A549 (cell line): ENCODE data around the gene PRKAR1A. TPM values are rescaled to one million over a fixed set of nuclear protein-coding genes. Genes with fewer than 3 reads are reported as not detected.

ENCODE experiments used
- ATAC-seq, 2 experiments: fragments of 200-7000 bp in 1 of 2; fragments of >200 bp in 1 of 2; cut with Nextera tagmentation in 1 of 2; cut with Tn5 transposase in 1 of 2; 3 replicates each; pipeline versions ENCODE4 v1.8.0 to v1.9.1; 2018 to 2020; ENCODE audit warnings: mild to moderate bottlenecking in 1 of 2, moderate library complexity in 1 of 2
- CTCF ChIA-PET: fragments of 300-600 bp; sonication (Branson Sonifier 250); formaldehyde crosslinking; extraction: SDS; loops from one replicate; lab custom pipeline; 2021; ENCODE audit warnings: antibody characterized with exemption, inconsistent platforms; lab: Yijun Ruan, JAX
- POLR2A ChIA-PET: fragments of 350-600 bp; formaldehyde crosslinking; extraction: SDS; loops from one replicate; lab custom pipeline; 2021; ENCODE audit warnings: antibody characterized with exemption, inconsistent platforms; lab: Yijun Ruan, JAX
- DNase-seq, 2 experiments: peaks; one replicate each; pipeline versions ENCODE4 v3.0.0 to v3.0.0-alpha.2; 2011 to 2016; ENCODE audit warnings: low read depth in 1 of 2, low spot score in 1 of 2
- FAIRE-seq: peaks from 2 replicates; lab custom pipeline; 2011; peaks lifted over from hg19 to GRCh38; lab: Jason Lieb, UNC
- H3K27ac ChIP-seq, 2 experiments: fragments of >200 bp; sonication (Bioruptor Twin); formaldehyde crosslinking; 3 replicates each; pipeline ENCODE4 v1.5.1; 2016 to 2017
- H3K4me1 ChIP-seq: fragments of >200 bp; sonication (Bioruptor Twin); formaldehyde crosslinking; 3 replicates; pipeline ENCODE4 v1.6.1; 2016
- H3K4me2 ChIP-seq: fragments of >200 bp; sonication (Bioruptor Twin); formaldehyde crosslinking; 3 replicates; pipeline ENCODE4 v1.6.1; 2016
- H3K4me3 ChIP-seq: fragments of >200 bp; sonication (Bioruptor Twin); formaldehyde crosslinking; 3 replicates; pipeline ENCODE4 v1.5.1; 2016
- H3K9me3 ChIP-seq: fragments of >200 bp; sonication (Bioruptor Twin); formaldehyde crosslinking; 3 replicates; pipeline ENCODE4 v1.6.1; 2016
- CBX2 ChIP-seq: fragments of 200-600 bp; sonication (generic); IDR thresholded peaks from 2 replicates; pipeline ENCODE4 v1.6.1; 2016; ENCODE audit warnings: low read depth, mild to moderate bottlenecking, borderline replicate concordance
- CEBPB ChIP-seq, 2 experiments: fragments of >200 bp in 1 of 2; sonication (Bioruptor Twin) in 1 of 2; formaldehyde crosslinking in 1 of 2; IDR thresholded peaks; 2 replicates each; pipeline ENCODE4 v1.6.1; 2012 to 2016
- CHD2 ChIP-seq: fragments of 150-350 bp; IDR thresholded peaks from 2 replicates; pipeline ENCODE4 v1.6.1; 2014; ENCODE audit warnings: low read length; ENCODE audit not compliant: partially characterized antibody
- ESRRA ChIP-seq: fragments of 150-350 bp; IDR thresholded peaks from 2 replicates; pipeline ENCODE4 v1.6.1; 2014; ENCODE audit warnings: mild to moderate bottlenecking, low read length, borderline replicate concordance
- FOSB ChIP-seq: fragments of 250-450 bp; sonication (Bioruptor Pico); IDR thresholded peaks from 2 replicates; pipeline ENCODE4 v1.5.0; 2020; ENCODE audit warnings: mild to moderate bottlenecking, moderate library complexity
- FOSL2 ChIP-seq, 2 experiments: fragments of 450-650 bp in 1 of 2; fragments of >200 bp in 1 of 2; sonication (Bioruptor Twin) in 1 of 2; formaldehyde crosslinking; IDR thresholded peaks; 2 replicates each; pipeline versions ENCODE4 v1.5.0 to v1.6.1; 2016 to 2020; ENCODE audit warnings: mild to moderate bottlenecking in 1 of 2, moderate library complexity in 1 of 2
- HEYL ChIP-seq: fragments of 250-450 bp; sonication (Bioruptor Pico); IDR thresholded peaks from 2 replicates; pipeline ENCODE4 v1.8.0; 2021; ENCODE audit warnings: mild to moderate bottlenecking, moderate library complexity
- HOXA7 ChIP-seq: fragments of 250-450 bp; sonication (Bioruptor Pico); IDR thresholded peaks from 2 replicates; pipeline ENCODE4 v1.5.0; 2020; ENCODE audit warnings: mild to moderate bottlenecking, moderate library complexity
- HOXB13 ChIP-seq: fragments of 250-450 bp; sonication (Bioruptor Pico); IDR thresholded peaks from 2 replicates; pipeline ENCODE4 v1.5.0; 2020; ENCODE audit warnings: low read depth, mild to moderate bottlenecking, moderate library complexity
- HOXB5 ChIP-seq: fragments of 250-450 bp; sonication (Bioruptor Pico); IDR thresholded peaks from 2 replicates; pipeline ENCODE4 v1.5.0; 2020; ENCODE audit warnings: mild to moderate bottlenecking, moderate library complexity
- JUNB ChIP-seq: fragments of >200 bp; sonication (Bioruptor Twin); formaldehyde crosslinking; IDR thresholded peaks from 2 replicates; pipeline ENCODE4 v1.6.1; 2016
- KDM1A ChIP-seq: fragments of 200-600 bp; sonication (generic); IDR thresholded peaks from 2 replicates; pipeline ENCODE4 v1.6.1; 2016; ENCODE audit warnings: low read depth, mild to moderate bottlenecking
- MAFK ChIP-seq: fragments of 450-650 bp; IDR thresholded peaks from 2 replicates; pipeline ENCODE4 v1.6.1; 2014; ENCODE audit not compliant: partially characterized antibody
- NPAS2 ChIP-seq: fragments of 250-450 bp; sonication (Bioruptor Pico); IDR thresholded peaks from 2 replicates; pipeline ENCODE4 v1.8.0; 2022; ENCODE audit warnings: mild to moderate bottlenecking, moderate library complexity, borderline replicate concordance
- PHF8 ChIP-seq: fragments of 200-600 bp; sonication (generic); IDR thresholded peaks from 2 replicates; pipeline ENCODE4 v1.6.1; 2016; ENCODE audit warnings: low read depth, mild to moderate bottlenecking, antibody characterized with exemption, moderate library complexity, borderline replicate concordance
- POLR2A ChIP-seq: IDR thresholded peaks from 2 replicates; pipeline ENCODE4 v1.6.1; 2012; ENCODE audit warnings: mild to moderate bottlenecking, low read length
- RFX5 ChIP-seq: fragments of 450-650 bp; IDR thresholded peaks from 2 replicates; pipeline ENCODE4 v1.7.1; 2014; ENCODE audit warnings: antibody characterized with exemption, mild to moderate bottlenecking, moderate library complexity
- TFCP2L1 ChIP-seq: fragments of 250-450 bp; sonication (Bioruptor Pico); IDR thresholded peaks from 2 replicates; pipeline ENCODE4 v1.5.0; 2021; ENCODE audit warnings: mild to moderate bottlenecking
- ZSCAN20 ChIP-seq: fragments of 250-450 bp; sonication (Bioruptor Pico); IDR thresholded peaks from 2 replicates; pipeline ENCODE4 v1.8.0; 2022; ENCODE audit warnings: mild to moderate bottlenecking, moderate library complexity
- WGBS: methylation state at CpG from one replicate; pipeline ENCODE4 v1.1.6; 2017; ENCODE audit errors: missing lambda C conversion rate; 5-methylcytosine and 5-hydroxymethylcytosine counted together
- polyA plus RNA-seq, 4 experiments: library from polyadenylated mRNA; depleted of rRNA in 3 of 4; stranded (reverse); fragments of >200 nt; fragmentation: RNase III in 1 of 4; extraction: RNeasy Plus Mini Kit Qiagen cat#74134 plus additional on column Dnase treatment in 1 of 4; gene quantifications; 2 replicates in 3 of 4; 3 replicates in 1 of 4; pipeline ENCODE4 v1.2.3, GENCODE V29; 2011 to 2017
- TF ChIP-seq, protein P1 (sequence below): fragments of 250-450 bp; sonication (Bioruptor Pico); IDR thresholded peaks from 2 replicates; pipeline ENCODE4 v1.5.0; 2021; ENCODE audit warnings: mild to moderate bottlenecking, moderate library complexity, borderline replicate concordance
- TF ChIP-seq, protein P2 (sequence below): IDR thresholded peaks from 2 replicates; pipeline ENCODE4 v1.6.1; 2012; ENCODE audit warnings: low read depth, borderline replicate concordance
- TF ChIP-seq, protein P3 (sequence below): fragments of 450-650 bp; IDR thresholded peaks from 2 replicates; pipeline ENCODE4 v1.6.1; 2014; ENCODE audit warnings: antibody characterized with exemption
- TF ChIP-seq, protein P4 (sequence below): IDR thresholded peaks from 2 replicates; pipeline ENCODE4 v1.6.1; 2012
- TF ChIP-seq, protein P5 (sequence below): fragments of 150-350 bp; IDR thresholded peaks from 2 replicates; pipeline ENCODE4 v1.6.1; 2014; ENCODE audit warnings: low read depth, mild to moderate bottlenecking, low read length

PRKAR1A gene
- polyA plus RNA-seq, 2 of the 4 experiments (the other 2 are of a cell fraction): 239 to 370 TPM

DNA sequence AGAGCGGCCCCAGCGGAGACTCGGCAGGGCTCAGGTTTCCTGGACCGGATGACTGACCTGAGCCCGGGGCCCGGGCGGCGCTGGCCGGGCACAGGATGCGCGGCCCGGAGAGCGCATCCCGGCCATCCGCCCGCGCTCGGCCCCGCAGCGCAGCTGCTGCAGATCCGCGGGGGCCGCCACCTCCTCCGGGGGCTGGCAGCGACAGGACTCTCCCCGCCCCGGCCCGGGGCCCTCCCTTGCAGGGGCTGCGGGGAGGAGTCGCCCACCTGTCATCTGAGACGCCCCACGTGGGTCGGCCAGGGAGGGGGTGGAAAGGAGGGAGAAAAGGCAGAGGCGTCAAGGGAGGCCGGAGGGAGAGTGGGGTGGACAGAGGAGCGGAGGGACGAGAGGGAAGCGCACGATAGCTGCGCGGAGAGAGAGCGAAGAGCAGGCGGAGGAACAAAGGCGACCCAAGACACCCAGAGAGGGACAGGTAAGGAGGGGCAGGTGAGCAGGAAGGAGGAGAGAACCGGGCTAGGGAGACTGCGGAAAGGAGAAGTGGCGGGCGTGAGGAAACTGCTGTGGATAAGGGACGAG, 471 bp upstream of the PRKAR1A start (continued):
- TF ChIP-seq RFX5 (no peak), KDM1A (no peak), PHF8 (peak; percentile 84), POLR2A (0 out of 2 replicates have a peak, but pooled peaks have one; percentile 13), FOSB (CRISPR knock-in tag) (no peak), NPAS2 (CRISPR knock-in tag) (no peak), MAFK (no peak), ESRRA (no peak), JUNB (no peak)
- TF ChIP-seq, protein P1, sequence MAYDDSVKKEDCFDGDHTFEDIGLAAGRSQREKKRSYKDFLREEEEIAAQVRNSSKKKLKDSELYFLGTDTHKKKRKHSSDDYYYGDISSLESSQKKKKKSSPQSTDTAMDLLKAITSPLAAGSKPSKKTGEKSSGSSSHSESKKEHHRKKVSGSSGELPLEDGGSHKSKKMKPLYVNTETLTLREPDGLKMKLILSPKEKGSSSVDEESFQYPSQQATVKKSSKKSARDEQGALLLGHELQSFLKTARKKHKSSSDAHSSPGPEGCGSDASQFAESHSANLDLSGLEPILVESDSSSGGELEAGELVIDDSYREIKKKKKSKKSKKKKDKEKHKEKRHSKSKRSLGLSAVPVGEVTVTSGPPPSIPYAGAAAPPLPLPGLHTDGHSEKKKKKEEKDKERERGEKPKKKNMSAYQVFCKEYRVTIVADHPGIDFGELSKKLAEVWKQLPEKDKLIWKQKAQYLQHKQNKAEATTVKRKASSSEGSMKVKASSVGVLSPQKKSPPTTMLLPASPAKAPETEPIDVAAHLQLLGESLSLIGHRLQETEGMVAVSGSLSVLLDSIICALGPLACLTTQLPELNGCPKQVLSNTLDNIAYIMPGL (CRISPR knock-in tag): 0 out of 2 replicates have a peak, but pooled peaks have one; percentile 26
- TF ChIP-seq, protein P2, sequence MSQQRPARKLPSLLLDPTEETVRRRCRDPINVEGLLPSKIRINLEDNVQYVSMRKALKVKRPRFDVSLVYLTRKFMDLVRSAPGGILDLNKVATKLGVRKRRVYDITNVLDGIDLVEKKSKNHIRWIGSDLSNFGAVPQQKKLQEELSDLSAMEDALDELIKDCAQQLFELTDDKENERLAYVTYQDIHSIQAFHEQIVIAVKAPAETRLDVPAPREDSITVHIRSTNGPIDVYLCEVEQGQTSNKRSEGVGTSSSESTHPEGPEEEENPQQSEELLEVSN: peak; percentile 97
- TF ChIP-seq, protein P3, sequence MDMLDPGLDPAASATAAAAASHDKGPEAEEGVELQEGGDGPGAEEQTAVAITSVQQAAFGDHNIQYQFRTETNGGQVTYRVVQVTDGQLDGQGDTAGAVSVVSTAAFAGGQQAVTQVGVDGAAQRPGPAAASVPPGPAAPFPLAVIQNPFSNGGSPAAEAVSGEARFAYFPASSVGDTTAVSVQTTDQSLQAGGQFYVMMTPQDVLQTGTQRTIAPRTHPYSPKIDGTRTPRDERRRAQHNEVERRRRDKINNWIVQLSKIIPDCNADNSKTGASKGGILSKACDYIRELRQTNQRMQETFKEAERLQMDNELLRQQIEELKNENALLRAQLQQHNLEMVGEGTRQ: peak; percentile 81
- TF ChIP-seq, all 56 proteins: peak for 12

DNA sequence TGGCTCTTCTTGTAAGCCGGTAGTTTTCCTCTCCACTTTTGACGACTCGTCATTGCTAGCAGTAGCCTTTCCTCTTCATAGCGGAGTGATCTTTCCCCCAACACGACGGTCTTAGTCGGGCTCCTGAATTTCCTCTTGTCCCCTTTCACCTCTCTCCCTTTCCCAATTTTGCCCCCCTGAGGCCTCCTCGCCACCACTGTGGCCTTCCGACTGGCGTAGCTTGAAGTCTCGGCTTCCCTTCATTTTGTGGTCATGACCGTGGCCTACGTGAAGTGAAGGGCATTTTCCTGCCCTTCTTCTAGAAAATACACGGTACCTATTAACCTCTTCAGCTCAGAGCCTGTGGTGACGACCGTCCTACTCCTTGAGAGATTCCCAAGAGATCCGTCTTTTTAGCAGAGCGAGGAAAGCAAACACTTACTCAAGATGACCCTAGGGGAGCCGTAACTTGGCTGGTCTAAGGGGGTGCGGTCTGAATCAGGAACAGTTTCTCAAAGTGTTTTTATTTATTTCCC, 787 bp downstream of the PRKAR1A start:
- Histone ChIP-seq H3K4me3 (peak overlapping the region; percentile 80), H3K4me1 (peaks cover 22% of the 10 kb centered on the region), H3K9me3 (no peaks in the 10 kb centered on the region), H3K27ac (peak overlapping the region; percentile 95 to 96), H3K4me2 (peak overlapping the region; percentile 90)
- FAIRE-seq (no peak), DNase-seq (peak; percentile 49 to 69), ATAC-seq (peak; percentile 12 to 19; a peak in 5 of 6 replicates)
- POLR2A ChIA-PET: interaction anchor here (0.6 to 1.7 kb wide), 5 partner anchors 10 to 247 kb away, joined by 4 to 9 read pairs (median 7); no protein-coding TSS in a partner anchor
- TF ChIP-seq HOXA7 (CRISPR knock-in tag) (no peak), CHD2 (no peak), ZSCAN20 (CRISPR knock-in tag) (no peak), HOXB5 (CRISPR knock-in tag) (no peak), CEBPB (IDR thresholded peaks at IDR 0.05) (no peak), HOXB13 (CRISPR knock-in tag) (no peak), TFCP2L1 (no peak), HEYL (CRISPR knock-in tag) (no peak), ESRRA (no peak), FOSL2 (IDR thresholded peaks at IDR 0.05) (no peak), FOSL2 (CRISPR knock-in tag; IDR thresholded peaks at IDR 0.05) (no peak), CBX2 (no peak)
- TF ChIP-seq, protein P4, sequence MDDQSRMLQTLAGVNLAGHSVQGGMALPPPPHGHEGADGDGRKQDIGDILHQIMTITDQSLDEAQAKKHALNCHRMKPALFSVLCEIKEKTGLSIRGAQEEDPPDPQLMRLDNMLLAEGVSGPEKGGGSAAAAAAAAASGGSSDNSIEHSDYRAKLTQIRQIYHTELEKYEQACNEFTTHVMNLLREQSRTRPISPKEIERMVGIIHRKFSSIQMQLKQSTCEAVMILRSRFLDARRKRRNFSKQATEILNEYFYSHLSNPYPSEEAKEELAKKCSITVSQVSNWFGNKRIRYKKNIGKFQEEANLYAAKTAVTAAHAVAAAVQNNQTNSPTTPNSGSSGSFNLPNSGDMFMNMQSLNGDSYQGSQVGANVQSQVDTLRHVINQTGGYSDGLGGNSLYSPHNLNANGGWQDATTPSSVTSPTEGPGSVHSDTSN: no peak
- TF ChIP-seq, protein P5, sequence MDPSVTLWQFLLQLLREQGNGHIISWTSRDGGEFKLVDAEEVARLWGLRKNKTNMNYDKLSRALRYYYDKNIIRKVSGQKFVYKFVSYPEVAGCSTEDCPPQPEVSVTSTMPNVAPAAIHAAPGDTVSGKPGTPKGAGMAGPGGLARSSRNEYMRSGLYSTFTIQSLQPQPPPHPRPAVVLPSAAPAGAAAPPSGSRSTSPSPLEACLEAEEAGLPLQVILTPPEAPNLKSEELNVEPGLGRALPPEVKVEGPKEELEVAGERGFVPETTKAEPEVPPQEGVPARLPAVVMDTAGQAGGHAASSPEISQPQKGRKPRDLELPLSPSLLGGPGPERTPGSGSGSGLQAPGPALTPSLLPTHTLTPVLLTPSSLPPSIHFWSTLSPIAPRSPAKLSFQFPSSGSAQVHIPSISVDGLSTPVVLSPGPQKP: no peak
- TF ChIP-seq, protein P3: no peak
- CTCF ChIA-PET: interaction anchor here (1.0 to 1.7 kb wide), 4 partner anchors 13 to 312 kb away, joined by 3 to 7 read pairs (median 4); no protein-coding TSS in a partner anchor
- WGBS: under 1% methylated on average over 20 of the region's 20 CpGs
